Calu3 (cell line): ENCODE data around the gene ALCAM. TPM values are rescaled to one million over a fixed set of nuclear protein-coding genes. Genes with fewer than 3 reads are reported as not detected.

Experiments
- BruUV-seq: library from RNA; stranded (reverse); fragments of 400-500 nt; replicated peaks from 2 replicates; lab custom pipeline; 2021; lab: Mats Ljungman, UMichigan
- CTCF ChIA-PET: fragments of 300-600 bp; sonication (Branson Sonifier 250); formaldehyde crosslinking; loops from one replicate; lab custom pipeline; 2022; ENCODE audit warnings: antibody characterized with exemption; lab: Charles Lee
- DNase-seq: peaks from one replicate; pipeline ENCODE4 v3.0.0; 2022
- H3K27ac Mint-ChIP-seq: one replicate; pipeline ENCODE4 v1.8.0; 2022; ENCODE audit warnings: mixed read lengths; ENCODE audit not compliant: unreplicated experiment
- H3K27me3 Mint-ChIP-seq: one replicate; pipeline ENCODE4 v1.8.0; 2022; ENCODE audit warnings: mixed read lengths; ENCODE audit not compliant: unreplicated experiment
- H3K36me3 Mint-ChIP-seq: one replicate; pipeline ENCODE4 v1.8.0; 2022; ENCODE audit warnings: mild to moderate bottlenecking, moderate library complexity, mixed read lengths; ENCODE audit not compliant: insufficient read depth, unreplicated experiment
- H3K4me1 Mint-ChIP-seq: one replicate; pipeline ENCODE4 v1.8.0; 2022; ENCODE audit warnings: mild to moderate bottlenecking, low read depth, mixed read lengths; ENCODE audit not compliant: unreplicated experiment
- H3K4me3 Mint-ChIP-seq: one replicate; pipeline ENCODE4 v1.8.0; 2022; ENCODE audit warnings: mild to moderate bottlenecking, low read depth, moderate library complexity, mixed read lengths; ENCODE audit not compliant: unreplicated experiment
- H3K9me3 Mint-ChIP-seq: one replicate; pipeline ENCODE4 v1.8.0; 2022; ENCODE audit warnings: low read depth, mixed read lengths; ENCODE audit not compliant: unreplicated experiment
- CTCF ChIP-seq: fragments of 200-600 bp; IDR thresholded peaks from one replicate; pipeline ENCODE4 v1.8.0; 2022; ENCODE audit warnings: antibody characterized with exemption; ENCODE audit not compliant: unreplicated experiment
- intact Hi-C: fragments of 100-400 bp; cut with micrococcal nuclease; formaldehyde crosslinking; loops from one replicate; pipeline ENCODE4 v1.10.0; 2022; ENCODE audit not compliant: unreplicated experiment
- total RNA-seq: library from RNA; stranded (reverse); gene quantifications from 2 replicates; pipeline ENCODE4 v1.2.3, GENCODE V29; 2022

ALCAM gene
- total RNA-seq, 1 experiment from 2014 or later, result 166 TPM

- intact Hi-C loops, result no loop called here
- no peak overlapping the region for H3K27ac Mint-ChIP-seq
- no peak overlapping the region for H3K4me3 Mint-ChIP-seq
- H3K27me3 Mint-ChIP-seq, result no peaks in the 10 kb centered on the region
- H3K9me3 Mint-ChIP-seq, result no peaks in the 10 kb centered on the region
- peaks cover 6% of the 10 kb centered on the region for H3K36me3 Mint-ChIP-seq
- TF ChIP-seq CTCF, result no peak
- no TSS peak for BruUV-seq
- no peak for DNase-seq
- CTCF ChIA-PET, result no interaction called here
- H3K4me1 Mint-ChIP-seq, result peaks cover 19% of the 10 kb centered on the region
Measured at GRCh38 chr3:105613120-105613519, 246.4 kb downstream of the ALCAM start.

GRCh38 chr3:105614288-105615030 lies 247.8 kb downstream of the ALCAM start:
- BruUV-seq, result no TSS peak
- TF ChIP-seq CTCF, result no peak
- H3K36me3 Mint-ChIP-seq, result peaks cover 6% of the 10 kb centered on the region
- no peaks in the 10 kb centered on the region for H3K9me3 Mint-ChIP-seq
- CTCF ChIA-PET, result no interaction called here
- H3K27ac Mint-ChIP-seq, result no peak overlapping the region
- DNase-seq, result no peak
- no peak overlapping the region for H3K4me3 Mint-ChIP-seq
- no peaks in the 10 kb centered on the region for H3K27me3 Mint-ChIP-seq
- peaks cover 19% of the 10 kb centered on the region for H3K4me1 Mint-ChIP-seq
- intact Hi-C loops, result no loop called here

- peaks cover 19% of the 10 kb centered on the region for H3K4me1 Mint-ChIP-seq
- no peaks in the 10 kb centered on the region for H3K9me3 Mint-ChIP-seq
- H3K36me3 Mint-ChIP-seq, result peaks cover 6% of the 10 kb centered on the region
- TF ChIP-seq CTCF, result no peak
- no peak for DNase-seq
- no peak overlapping the region for H3K27ac Mint-ChIP-seq
- H3K27me3 Mint-ChIP-seq, result no peaks in the 10 kb centered on the region
- no TSS peak for BruUV-seq
- no peak overlapping the region for H3K4me3 Mint-ChIP-seq
- CTCF ChIA-PET, result no interaction called here
- intact Hi-C loops, result no loop called here
Measured at GRCh38 chr3:105615814-105616213, 249.1 kb downstream of the ALCAM start.

GRCh38 chr3:105616374-105617121 lies 249.8 kb downstream of the ALCAM start:
- intact Hi-C loops, result no loop called here
- H3K4me3 Mint-ChIP-seq, result no peak overlapping the region
- no peak for DNase-seq
- no peak for TF ChIP-seq CTCF
- H3K27ac Mint-ChIP-seq, result no peak overlapping the region
- no peaks in the 10 kb centered on the region for H3K9me3 Mint-ChIP-seq
- H3K27me3 Mint-ChIP-seq, result no peaks in the 10 kb centered on the region
- CTCF ChIA-PET, result no interaction called here
- H3K36me3 Mint-ChIP-seq, result peaks cover 2% of the 10 kb centered on the region
- peaks cover 13% of the 10 kb centered on the region for H3K4me1 Mint-ChIP-seq
- BruUV-seq, result no TSS peak
